Fibroblast of gingiva (primary cell): Measurements from ENCODE around the gene FGF5.
"Not testable (repeated sequence)": the region's sequence is repeated elsewhere in the genome, so short reads cannot be mapped to it uniquely, and the experiment has no call there.

Experiments used
- DNase-seq: peaks from one replicate; pipeline ENCODE4 v3.0.0-alpha.2; 2011; ENCODE audit warnings: low read depth

FGF5 gene

GRCh38 chr4:80253510-80253909 is 13.0 kb upstream of the FGF5 start:
- no peak for DNase-seq

- DNase-seq, result no peak
Observed at GRCh38 chr4:80254114-80254513, 12.3 kb upstream of the FGF5 start.

GRCh38 chr4:80255329-80256095 is 11.0 kb upstream of the FGF5 start:
- peak; percentile 70 for DNase-seq

GRCh38 chr4:80257851-80258250 is 8.6 kb upstream of the FGF5 start:
- DNase-seq, result no peak

GRCh38 chr4:80259012-80259411 is 7.5 kb upstream of the FGF5 start:
- DNase-seq, result no peak

- DNase-seq, result no peak
Observed at GRCh38 chr4:80259817-80260216, 6.6 kb upstream of the FGF5 start.

- no peak for DNase-seq
Observed at GRCh38 chr4:80261989-80262600, 4.4 kb upstream of the FGF5 start.

GRCh38 chr4:80263541-80264351 is 2.7 kb upstream of the FGF5 start:
- DNase-seq, result no peak

GRCh38 chr4:80264352-80264647 is 2.2 kb upstream of the FGF5 start:
- DNase-seq, result no peak

- no peak for DNase-seq
Observed at GRCh38 chr4:80264825-80265224, 1.6 kb upstream of the FGF5 start.

- peak; percentile 74 for DNase-seq
Observed at GRCh38 chr4:80265571-80266252, 752 bp upstream of the FGF5 start.

- DNase-seq, result peak; percentile 56
Observed at GRCh38 chr4:80266902-80267380, 477 bp downstream of the FGF5 start.

GRCh38 chr4:80268081-80268823 is 1.8 kb downstream of the FGF5 start:
- no peak for DNase-seq

- DNase-seq, result no peak
Observed at GRCh38 chr4:80268936-80269335, 2.5 kb downstream of the FGF5 start.

- DNase-seq, result peak; percentile 63
Observed at GRCh38 chr4:80270321-80270720, 3.9 kb downstream of the FGF5 start.

GRCh38 chr4:80270868-80271267 is 4.4 kb downstream of the FGF5 start:
- no peak for DNase-seq

- DNase-seq, result peak; percentile 52
Observed at GRCh38 chr4:80271801-80272200, 5.3 kb downstream of the FGF5 start.

- DNase-seq, result peak; percentile 62
Observed at GRCh38 chr4:80276931-80277330, 10.5 kb downstream of the FGF5 start.

GRCh38 chr4:80279751-80280150 is 13.3 kb downstream of the FGF5 start:
- DNase-seq, result no peak

GRCh38 chr4:80286451-80286850 is 20.0 kb downstream of the FGF5 start:
- no peak for DNase-seq

- DNase-seq, result not testable (repeated sequence)
Observed at GRCh38 chr4:80290665-80291064, 24.2 kb downstream of the FGF5 start.

GRCh38 chr4:80294206-80294605 is 27.7 kb downstream of the FGF5 start:
- DNase-seq, result peak; percentile 51
